HG02610 (cell line): ENCODE data around the gene CREBBP.

Source experiments
- ATAC-seq: cut with Tn5 transposase; IDR thresholded peaks from one replicate; pipeline ENCODE4 v1.9.1; 2021; ENCODE audit warnings: mild to moderate bottlenecking, moderate library complexity; ENCODE audit not compliant: unreplicated experiment

The CREBBP gene

GRCh38 chr16:3800477-3801270 is 79.8 kb downstream of the CREBBP start:
- ATAC-seq, result no peak

DNA sequence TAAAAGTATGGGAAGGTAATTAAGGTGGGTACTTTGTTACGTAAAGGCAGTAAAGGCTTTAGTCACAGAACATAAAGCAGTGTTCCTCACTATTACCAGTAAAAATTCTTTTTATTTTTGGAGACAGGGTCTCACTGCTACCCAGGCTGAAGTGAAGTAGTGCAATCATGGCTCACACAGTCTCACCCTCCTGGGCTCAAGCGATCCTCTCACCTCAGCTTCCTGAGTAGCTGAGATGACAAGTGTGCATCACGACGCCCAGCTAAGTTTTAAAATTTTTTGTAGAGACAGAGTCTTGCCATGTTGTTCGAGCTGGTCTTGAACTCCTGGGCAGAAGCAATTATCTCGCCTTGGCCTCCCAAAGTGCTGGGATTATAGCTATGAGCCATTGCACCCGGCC is 80.5 kb downstream of the CREBBP start:
- ATAC-seq, result no peak

DNA sequence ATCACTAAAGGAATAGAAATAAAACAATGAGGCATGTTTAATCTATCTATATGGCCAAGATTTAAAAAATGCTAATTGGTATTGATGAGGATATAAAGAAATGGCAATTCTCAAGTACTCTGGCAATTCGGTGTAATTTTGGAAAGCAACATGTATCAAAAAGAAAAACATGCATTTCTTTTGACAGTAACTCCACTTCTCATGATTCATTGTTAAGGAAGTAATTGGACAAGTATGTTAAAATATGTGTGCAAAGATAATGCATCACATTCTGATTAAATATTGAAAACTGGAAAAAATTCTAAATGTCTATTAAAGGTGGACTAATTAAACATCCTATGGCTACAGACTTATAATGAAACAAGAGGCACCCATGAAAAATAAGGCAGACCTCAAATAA is 81.2 kb downstream of the CREBBP start:
- ATAC-seq, result no peak

GRCh38 chr16:3798838-3799237 is 81.7 kb downstream of the CREBBP start:
- no peak for ATAC-seq

DNA sequence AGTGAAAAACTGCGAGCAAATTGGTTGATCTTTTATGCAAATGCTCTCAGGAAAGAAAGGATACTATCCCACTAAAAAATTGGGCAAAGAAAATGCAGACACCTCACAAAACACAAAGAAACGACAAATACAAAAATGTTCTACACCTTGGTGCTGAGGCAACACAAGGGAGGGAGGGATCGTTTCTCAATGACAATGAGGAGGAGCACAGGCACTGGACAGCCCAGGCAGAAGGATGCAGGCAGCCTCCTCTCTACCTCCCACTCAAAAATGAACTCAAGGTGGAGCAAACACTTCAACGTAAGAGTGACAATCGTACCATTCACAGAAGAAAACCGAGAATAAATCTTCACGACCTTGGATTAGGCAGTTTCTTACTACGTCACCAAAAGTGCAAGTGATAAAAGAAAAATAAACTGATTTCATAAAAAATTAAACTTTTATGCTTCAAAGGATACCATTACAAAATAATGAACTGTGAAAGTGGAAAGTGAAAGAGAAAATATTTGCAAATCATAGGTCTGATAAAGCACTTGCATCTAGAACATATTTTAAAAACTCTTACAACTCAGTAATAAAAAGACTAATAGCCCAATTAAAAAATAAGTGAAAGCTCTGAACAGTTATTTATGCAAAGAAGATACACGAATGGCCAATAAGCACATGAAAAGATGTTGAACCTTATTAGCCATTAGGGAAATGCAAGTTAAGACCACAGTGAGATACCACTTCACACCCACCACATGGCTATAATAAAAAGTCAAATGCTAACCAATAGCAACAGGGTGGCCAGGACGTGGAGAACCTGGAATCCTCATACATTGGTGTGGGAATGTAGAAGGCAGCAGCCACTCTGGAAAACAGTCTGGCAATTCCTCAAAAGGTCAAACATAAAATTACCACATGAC is 82.4 kb downstream of the CREBBP start:
- ATAC-seq, result peak; percentile 48

DNA sequence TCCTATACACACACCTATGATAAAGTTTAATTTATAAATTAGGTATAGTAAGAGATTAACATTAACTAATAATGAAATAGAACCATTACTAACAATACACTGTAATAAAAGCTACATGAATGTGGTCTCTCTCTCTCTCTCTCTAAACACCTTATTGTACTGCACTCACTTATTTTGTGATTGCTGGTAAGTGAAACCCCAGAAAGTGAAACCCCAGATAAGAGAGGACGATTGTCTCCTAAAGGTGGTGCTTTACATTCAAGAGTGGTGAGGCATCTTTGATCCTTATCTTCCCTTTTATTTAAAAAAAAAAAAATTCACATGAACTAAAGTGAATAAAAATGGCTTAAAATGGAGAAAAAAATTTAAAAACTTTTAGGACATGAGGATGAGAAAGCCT is 83.0 kb downstream of the CREBBP start:
- ATAC-seq, result no peak

GRCh38 chr16:3793161-3793576 is 87.3 kb downstream of the CREBBP start:
- ATAC-seq, result no peak

GRCh38 chr16:3792472-3793012 is 88.0 kb downstream of the CREBBP start:
- no peak for ATAC-seq

DNA sequence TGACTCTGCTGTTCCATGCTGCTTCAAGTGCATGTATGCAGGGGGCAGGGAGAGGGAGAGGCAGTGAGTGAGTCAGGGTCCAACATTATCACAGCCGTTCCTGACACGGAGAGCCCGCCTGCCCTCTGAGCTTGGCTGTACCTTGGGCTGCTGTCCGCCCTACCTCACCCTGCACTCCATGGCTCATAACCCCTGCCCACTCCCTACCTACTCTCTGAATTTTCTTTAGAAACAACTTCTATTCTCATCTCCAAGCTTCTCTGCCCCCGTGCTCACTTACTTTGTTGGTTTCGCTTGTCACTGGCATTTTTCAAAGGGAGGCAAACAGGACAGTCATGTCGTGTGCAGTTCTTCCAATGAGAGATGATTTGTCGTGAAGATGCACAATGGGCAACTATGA is 88.8 kb downstream of the CREBBP start:
- ATAC-seq, result no peak

GRCh38 chr16:3789375-3790099 is 91.0 kb downstream of the CREBBP start:
- peak; percentile 42 for ATAC-seq

DNA sequence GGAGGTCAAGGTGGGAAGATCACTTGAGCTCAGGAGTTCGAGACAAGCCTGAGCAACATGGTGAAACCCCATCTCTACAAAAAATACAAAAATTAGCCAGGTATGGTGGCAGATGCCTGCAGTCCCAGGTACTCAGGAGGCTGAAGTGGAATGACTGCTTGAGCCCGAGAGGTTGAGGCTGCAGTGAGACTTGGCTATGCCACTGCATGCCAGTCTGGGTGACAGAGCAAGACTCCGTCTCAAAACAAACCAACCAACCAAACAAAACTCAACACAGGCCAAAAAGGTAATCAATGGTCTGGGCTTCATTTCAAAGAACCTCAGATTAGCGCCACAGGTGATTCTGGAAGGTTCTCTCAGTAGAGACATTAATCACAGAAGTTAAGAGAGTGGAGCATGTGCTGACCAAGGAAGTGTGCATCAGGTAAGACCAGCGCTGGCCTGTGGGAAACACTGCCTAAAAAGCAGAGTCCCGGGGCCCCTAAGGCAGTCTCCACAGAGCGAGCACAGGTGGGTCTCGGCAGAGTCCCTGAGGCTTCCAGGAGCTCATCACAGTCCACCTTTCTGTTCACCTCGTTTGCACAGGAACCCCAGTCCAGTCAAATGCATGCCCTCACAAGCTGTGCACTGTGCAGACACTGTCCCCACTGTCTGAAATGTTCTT is 91.7 kb downstream of the CREBBP start:
- no peak for ATAC-seq

- ATAC-seq, result peak; percentile 81
These were observed 92.4 kb downstream of the CREBBP start for GRCh38 chr16:3787924-3788661.

GRCh38 chr16:3785413-3785812 is 95.1 kb downstream of the CREBBP start:
- no peak for ATAC-seq

DNA sequence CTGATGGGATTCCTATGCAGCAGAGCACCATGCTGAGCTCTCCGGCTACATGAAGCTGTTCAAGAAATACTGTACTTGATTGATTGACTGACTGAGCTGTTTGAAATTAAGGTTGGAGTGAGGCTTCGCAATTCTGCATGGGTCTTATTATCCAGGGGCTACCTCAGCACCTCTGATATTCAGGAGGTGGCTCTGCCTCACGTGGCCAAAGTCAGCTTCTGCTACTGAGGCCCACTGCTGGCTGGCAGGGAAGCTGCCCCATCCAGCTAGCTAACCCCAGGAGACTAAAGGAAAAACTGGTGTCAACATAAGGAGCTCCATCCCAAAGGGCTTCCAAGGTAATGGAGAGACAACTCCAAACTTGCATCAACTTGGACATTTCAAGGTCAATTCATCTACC is 97.0 kb downstream of the CREBBP start:
- no peak for ATAC-seq

- no peak for ATAC-seq
These were observed 97.9 kb downstream of the CREBBP start for GRCh38 chr16:3782566-3782965.

- ATAC-seq, result no peak
These were observed 99.1 kb downstream of the CREBBP start for GRCh38 chr16:3781421-3781820.

GRCh38 chr16:3780570-3780969 is 99.9 kb downstream of the CREBBP start:
- ATAC-seq, result no peak

GRCh38 chr16:3776316-3776715 is 104.2 kb downstream of the CREBBP start:
- no peak for ATAC-seq

- no peak for ATAC-seq
These were observed 105.7 kb downstream of the CREBBP start for GRCh38 chr16:3774819-3775218.
